HG02759 (cell line): ENCODE data around the gene EI24.

Experiments used
- ATAC-seq: cut with Tn5 transposase; IDR thresholded peaks from one replicate; pipeline ENCODE4 v1.9.1; 2021; ENCODE audit warnings: mild to moderate bottlenecking, moderate library complexity; ENCODE audit not compliant: unreplicated experiment

The EI24 gene

DNA sequence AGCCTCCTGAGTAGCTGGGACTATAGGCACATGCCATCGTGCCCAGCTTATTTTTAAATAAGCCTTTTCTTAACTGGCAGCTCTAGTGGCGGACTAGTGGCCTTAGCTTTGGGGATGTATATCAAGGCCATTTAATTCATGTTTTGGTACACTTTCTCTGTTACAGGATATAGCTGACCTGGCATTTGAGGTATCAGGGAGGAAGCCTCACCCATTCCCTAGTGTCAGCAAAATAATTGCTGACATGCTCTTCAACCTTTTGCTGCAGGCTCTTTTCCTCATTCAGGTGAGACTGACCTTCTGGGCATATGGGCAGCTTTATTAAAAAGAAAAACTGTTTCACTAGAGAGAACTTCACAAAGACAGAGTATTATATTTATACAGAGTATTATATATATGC is 9.5 kb downstream of the EI24 start:
- no peak for ATAC-seq

DNA sequence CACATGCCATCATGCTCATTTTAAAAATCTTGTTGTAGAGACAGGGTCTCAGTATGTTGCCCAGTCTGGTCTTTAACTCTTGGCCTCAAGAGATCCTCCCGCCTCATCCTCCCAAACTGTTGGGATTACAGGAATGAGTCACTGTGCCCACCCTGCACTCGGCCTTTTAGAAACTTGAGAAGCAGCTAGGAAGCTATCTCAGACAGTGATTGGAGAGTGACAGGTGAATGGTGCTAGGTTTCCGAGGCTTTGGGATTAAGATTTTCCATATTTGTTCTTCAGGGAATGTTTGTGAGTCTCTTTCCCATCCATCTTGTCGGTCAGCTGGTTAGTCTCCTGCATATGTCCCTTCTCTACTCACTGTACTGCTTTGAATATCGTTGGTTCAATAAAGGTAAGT is 10.5 kb downstream of the EI24 start:
- no peak for ATAC-seq

DNA sequence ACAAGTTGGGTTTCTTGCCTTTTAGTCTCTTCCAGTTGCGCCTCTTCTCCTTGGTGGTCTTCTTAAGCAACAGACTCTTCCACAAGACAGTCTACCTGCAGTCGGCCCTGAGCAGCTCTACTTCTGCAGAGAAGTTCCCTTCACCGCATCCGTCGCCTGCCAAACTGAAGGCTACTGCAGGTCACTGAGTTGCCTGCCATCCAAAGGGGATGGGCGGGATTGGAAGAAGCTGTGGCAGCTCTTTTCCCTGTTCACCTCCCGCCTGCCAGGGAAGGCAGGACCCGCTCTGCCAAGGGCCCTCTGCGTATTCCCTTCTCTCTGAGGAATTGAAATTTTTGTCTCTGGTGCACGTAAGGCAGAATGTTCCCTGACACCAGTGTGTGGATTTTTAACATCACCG is 14.2 kb downstream of the EI24 start:
- no peak for ATAC-seq

DNA sequence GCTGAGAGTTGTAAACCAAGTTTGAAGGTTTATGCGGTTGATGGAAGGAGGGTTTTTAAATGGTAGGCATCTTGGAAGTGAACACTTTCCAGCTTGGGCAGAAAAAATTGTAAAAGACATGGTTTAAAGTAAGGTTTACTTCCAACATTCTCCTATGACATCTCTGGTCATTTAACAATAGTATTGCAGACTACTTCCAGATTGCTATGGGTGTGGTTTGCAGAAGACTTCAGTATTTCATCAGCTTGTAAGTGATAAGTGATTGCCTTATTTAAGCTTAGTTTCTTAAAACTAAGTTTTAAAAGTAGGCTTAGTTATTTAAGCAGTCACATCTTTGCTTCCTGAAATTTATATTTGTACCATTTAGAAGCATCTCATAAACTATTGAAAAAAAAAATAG is 16.2 kb downstream of the EI24 start:
- no peak for ATAC-seq

DNA sequence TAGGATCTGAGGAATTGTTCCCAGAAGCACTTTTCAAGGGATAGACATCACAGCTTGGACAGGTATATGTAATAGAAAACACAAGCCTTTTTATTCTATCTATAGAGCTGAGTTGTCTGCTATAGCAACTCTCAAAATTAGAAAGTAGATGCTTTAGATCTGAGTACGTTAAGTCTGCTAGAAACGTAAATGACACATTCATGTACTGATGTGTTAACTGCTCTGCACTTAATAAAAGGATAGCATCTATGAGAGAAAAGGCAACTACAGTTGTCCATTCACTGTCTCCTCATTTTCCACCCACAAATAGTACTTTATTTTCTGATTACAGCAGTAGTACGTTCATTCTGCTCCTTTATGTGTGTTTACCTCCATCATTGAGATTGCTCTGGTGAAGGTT is 17.3 kb downstream of the EI24 start:
- no peak for ATAC-seq

DNA sequence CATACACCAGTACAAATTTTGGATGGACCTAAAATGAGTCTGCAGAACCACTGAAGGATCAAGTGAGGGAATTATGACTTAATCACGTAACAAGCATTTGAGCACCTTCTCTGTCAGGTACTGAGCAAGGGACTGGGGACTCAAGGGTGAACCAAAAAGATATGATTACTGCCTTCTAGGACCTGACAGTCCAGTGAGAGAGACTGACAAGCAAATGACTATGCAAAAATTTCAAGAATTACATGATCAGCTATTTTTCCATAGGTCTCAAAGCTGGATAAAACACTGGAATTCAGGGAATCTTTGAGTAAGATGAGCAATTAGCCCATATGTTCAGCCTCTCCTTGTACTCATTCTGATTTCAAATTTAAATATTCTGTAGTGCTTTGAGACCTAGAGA is 18.2 kb downstream of the EI24 start:
- ATAC-seq = no peak

DNA sequence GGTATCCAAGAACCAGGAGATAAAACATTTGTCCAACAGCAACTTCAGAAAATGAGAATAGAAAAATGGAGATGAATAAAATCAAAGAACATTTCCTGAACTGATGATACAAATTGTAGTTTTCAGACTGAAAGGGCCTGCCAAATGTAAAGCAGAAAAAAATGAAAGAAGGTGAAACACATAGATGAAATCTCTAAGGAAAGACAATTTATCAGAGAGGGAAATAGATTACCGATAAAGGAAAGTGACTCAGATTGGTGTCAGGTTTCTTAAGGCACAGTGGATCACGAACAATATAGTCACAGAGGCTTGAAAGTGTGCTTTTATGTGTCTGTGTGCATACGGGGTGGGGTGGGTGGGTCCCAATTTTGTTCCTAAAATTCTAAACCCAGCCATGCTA is 19.2 kb downstream of the EI24 start:
- no peak for ATAC-seq

DNA sequence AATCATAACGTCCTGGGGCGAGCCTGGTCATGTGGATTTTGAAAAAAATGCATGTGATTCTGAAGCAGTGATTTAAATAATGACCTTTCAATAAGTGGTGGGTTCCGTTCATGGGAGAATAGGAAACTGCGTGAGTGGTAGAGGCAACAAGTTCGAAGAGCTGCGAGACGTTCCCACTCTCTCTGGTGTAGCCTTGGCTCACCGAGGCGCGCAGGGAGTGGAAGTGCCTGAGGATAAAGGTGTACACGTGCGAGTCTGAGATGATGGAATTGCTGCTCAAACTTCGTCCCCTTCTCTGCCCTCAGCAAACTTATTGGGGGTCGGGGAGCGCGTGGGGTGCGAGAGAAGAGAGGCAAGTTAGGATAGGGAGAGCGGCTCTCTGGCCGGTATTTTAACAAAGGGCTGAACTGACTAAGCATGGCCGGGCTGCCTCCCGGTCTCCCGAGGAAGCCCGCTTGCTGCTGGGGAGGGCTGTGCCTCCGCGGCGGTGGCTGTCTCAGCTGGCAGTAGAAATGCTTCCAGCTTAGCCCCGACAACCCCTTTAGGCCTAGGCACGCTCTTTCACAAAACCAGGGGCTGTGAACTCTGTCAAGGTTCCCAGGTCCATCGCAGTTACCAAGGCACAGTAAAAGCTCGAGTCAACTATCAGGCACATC is 22.5 kb downstream of the EI24 start:
- ATAC-seq = peak; percentile 18

DNA sequence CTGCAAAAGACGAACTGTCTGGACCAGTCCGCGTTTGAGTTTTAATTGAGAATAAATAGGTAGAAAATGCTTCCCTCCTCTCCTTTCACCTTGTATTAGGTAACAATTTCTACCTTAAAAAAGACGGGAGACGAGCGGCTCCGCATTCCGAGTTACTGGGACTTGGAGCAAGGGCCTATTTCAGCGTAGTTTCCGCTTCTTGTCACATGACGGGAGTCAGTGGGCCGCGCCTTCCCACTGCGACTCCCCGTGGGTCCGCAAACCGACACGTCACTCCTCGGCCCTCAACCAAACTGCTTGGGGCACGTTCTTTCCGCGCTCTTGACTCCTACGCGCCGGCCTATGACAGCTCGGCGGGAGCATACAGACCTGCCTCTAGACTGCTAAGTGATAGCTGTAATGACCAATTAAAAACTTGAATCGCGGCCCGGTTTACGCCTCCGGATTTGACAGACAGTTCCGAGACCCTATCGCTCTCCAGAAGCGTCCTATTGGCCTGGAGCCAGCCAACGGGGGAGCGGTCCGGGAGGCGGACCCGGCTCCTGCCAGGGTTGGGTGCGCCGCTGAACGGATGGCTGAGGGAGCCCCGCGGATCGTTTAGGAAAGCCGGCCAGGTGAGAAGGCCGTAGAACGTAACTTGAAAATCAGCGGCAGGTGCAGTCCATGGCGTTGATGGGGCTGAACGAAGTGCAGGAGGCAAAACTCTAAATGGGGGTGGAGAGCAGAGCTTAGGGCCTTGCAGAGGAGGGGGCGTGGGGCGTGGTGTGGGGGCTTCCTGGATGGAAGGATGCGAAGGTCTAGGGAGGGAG is 23.2 kb downstream of the EI24 start, which contains the start of gene STT3A:
Gene STT3A (plus strand): TSS at position 548 of the 809 bp plus-strand sequence. CDS start 3,064 bp downstream, outside the sequence.
- ATAC-seq = peak; percentile 95

DNA sequence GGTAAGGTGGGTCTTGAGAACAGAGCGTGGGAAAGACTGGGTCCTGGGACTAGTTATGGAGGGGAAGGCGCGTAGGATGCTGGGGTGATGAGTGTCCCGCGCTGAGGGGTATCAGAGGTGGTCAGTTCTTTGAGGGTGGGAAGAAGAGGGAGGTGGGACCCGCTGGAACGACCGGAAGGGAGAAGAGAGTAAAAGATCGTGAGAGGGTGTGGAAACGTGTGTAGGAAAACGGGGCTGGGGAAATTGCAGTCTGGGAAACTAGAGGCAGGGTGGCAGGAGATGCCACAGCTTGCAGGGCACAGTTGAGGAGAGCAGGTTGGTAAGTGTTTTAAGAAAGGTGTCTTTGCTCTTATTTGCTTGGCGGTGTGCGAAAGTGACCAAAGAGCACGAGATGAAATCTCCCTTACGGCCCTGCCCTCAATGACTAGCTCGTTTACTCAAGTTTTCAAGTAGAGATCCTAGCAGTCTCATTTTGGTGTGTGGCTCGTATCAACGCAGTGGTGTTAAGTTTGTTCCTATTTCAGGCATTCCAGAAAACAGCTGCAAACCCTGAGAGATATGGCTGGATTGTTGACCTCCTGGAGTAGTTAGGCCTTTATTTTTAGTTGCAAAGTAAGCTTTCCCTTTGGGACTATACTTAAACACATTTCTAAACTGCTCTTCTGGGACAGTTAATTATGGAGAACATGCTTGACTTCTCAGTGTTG is 24.0 kb downstream of the EI24 start:
- ATAC-seq = no peak

DNA sequence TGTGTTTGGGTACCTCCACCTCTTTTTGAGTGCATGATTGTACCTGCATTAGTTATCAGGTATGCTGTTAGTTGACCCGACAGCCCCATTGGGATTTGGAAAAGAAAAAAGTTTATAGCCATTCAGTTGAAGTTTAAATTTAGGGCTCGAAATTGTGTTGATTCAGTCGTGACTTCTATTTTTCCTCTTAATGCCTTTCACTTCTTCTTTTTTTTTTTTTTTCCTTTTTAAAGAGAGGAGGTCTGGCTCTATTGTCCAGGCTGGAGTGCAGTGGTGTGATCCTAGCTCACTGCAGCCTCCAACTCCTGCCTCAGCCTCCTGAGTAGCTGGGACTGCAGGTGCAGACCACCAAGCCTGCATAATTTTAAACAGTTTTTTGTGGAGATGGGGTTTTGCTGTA is 25.7 kb downstream of the EI24 start:
- no peak for ATAC-seq

DNA sequence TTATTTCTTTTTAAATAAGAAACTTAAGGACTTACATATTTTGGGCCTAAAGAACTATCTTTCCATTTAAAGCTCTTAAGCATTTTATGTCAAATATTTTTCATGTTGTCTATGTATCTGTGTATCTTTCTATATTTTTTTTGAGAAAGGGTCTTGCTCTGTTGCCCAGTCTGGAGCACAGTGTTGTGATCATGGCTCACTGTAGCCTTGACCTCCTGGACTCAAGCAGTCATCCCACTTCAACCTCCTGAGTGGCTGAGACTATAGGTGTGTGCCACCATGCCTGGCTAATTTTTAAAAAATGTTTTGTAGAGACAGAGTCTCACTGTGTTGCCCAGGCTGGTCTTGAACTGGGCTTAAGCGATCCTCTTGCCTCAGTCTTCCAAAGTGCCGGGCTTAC is 31.4 kb downstream of the EI24 start:
- no peak for ATAC-seq

DNA sequence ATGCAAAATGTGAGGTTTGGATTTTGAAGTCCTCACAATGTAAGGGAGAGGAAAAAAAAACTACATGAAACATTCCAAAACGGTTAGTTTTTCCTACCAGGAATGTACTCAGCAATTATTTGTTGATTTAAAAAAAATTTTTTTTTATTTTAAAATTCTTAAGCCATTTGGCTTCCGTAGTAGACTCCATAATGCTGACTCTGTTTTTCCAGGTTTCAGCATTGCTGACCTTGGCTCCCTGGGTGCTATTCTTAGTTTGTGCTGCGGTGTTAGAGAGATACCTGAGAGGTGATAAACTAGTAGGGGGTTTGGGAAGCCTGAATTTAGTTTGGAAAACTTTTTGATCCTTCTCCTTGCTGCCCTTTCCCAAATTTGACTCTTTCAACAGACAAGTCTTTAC is 33.9 kb downstream of the EI24 start:
- no peak for ATAC-seq

DNA sequence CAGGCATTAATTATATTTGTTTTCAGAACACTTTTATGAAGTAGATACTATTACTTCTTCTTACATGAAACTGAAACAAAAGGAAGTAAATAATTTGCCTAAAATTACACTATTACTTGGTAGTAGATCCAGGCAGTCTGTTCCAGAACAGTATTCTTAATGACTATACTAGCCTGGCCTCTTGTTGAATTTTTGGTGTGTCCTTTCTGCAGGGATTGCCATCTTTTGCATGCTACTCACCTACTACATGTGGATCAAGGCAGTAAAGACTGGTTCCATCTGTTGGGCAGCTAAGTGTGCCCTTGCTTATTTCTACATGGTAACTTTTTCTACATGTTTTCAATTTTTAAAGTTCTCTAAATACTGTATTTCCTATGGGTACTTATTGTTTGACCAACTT is 36.1 kb downstream of the EI24 start:
- ATAC-seq = no peak

DNA sequence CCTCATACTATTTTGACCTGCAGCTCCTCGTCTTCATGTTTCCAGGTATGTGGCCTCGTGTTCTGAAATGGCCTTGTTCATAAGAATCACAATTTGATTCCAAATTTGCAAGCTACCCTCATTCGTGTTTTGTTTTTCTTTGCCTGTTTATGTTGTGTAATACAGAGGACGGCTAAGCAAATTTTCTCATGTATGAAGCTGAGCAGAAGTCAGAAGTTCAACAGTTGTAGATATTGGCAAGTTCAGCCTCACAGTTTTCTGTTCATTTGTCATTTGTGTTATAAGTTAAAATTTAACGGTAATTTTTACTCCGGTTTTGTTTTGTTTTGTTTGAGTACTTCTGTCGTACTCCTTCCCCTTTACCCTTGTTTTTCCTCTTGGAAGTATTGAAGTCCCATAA is 40.3 kb downstream of the EI24 start:
- no peak for ATAC-seq

DNA sequence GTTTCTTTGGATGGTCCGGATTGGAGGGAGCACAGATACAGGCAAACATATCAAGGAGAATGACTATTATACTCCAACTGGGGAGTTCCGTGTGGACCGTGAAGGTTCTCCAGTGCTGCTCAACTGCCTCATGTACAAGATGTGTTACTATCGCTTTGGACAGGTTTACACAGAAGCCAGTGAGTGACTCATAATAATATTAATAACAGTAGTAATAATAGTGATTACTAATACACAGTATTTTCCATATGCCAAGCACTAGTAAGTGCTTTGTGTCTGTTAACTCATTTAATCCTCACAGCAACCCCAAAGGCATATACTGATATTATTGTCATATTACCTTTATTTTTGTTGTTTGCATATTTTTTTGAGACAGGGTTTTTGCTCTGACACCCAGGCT is 49.1 kb downstream of the EI24 start:
- no peak for ATAC-seq

DNA sequence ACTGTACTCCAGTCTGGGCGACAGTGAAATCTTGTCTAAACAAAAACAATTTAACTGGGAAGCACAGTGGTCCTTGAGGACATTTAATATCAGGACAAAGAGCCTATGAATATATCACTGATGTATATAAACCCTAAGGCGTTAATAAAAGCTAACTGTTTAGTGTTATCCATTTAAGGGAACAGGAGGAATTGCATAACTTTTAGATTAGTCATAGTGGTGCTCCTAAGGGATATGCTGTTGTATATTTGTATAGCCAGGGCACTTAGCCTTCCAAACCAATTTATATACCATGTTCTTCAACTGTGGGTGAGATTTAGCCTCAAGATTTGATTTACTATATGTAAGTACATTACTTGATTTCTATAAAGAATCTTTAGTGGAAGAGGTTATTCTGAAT is 52.7 kb downstream of the EI24 start:
- ATAC-seq = no peak

DNA sequence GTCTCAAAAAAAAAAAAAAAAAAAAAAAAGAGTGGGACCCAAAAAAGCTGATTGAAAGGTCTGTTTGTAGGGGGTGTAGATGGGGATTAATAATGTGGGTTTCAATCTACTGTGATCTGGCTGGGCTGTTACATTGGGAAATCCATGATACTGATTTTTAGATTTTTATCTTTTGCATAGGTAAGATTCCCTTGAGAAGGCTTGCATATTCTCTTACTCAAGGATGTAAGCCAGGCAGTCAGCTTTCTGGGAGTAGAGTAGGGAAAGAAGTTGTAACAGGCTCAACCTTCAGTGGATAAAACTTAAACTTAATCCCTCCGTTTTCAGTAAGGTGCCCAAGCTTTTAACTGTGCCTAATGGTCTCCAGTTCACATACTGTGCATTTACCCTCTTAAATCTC is 53.8 kb downstream of the EI24 start:
- no peak for ATAC-seq

DNA sequence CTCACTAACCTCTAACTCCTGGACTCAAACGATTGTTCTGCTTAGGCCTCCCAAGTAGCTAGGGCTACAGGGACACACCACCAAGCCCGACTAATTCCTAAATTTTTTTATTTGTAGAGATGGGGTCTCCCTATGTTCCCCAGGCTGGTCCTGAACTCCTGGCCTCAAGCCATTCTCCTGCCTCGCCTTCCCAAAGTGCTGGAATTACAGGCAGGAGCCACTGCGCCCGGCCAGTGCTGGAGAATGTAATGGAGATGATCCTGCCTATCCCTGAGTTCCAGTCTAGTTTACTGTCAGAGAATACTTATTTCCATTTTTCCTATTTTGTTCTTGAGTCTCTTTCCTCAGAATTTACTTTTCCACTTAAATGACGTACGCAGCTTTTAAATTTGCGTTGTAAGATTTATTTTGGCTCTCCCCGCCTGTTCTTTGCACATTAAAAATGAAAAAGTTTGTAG is 55.5 kb downstream of the EI24 start, which contains the start of gene CHEK1:
Gene CHEK1 (plus strand): TSS at position 408 of the 458 bp plus-strand sequence. CDS start 1,606 bp downstream, outside the sequence.
- ATAC-seq = no peak

DNA sequence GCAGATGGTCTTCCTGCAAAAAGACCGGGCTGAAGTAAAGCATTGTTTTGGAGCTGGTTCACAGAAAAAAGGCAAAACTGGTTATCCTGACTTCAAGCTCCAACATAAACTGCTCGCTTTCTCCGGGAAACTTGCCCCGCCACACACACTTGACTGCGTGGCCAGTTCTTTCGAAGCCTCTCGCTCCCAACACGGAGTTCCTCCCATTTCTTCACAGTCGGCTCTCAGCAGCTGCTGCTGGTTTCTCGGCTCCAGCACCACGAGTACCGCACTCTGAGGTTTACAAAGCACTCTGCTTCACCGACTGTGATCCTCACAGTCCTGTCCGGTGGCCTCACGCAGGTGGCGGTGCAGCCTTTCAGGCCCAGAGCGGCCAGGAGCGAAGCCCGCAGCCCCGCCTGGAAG is 56.0 kb downstream of the EI24 start:
- ATAC-seq = no peak

DNA sequence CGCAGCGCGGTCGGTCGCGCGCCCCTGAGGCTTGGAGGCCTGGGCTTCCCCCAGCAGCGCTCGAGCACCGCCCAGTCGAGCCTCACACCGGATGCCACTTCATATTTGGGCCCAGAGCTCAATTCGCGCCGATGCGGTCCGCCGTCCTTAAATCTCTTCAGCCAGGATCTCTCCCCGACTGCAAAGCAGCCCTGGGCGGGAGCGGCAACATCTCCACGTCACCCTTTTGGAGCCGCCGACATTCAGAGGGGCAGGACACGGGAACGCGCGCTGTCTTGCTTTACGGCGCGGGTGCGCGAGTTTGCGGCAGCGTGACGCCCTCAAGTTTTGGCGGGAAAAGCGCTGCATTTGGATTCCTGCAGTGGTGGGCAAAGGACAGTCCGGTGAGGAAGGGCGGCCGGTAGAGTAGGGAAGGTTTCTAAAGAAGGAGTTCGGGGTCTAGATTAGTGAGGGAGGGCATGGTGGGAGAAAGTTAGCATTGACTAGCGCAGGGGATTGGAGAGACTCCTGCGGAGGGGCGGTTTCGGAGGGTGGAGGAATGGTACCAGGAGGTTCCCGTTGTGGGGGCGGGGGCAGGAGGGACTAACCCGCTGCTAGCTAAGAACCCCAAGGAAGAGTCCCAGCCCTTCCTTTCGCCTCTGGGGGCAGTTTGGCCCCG is 56.5 kb downstream of the EI24 start:
- ATAC-seq = peak; percentile 88
